ENCODE results near the gene NDOR1.

NDOR1 gene

GRCh38 chr9:137205126-137206069, at the start of gene NDOR1, which contains the start of gene TMEM203:
TSS of gene NDOR1 (plus strand) at chr9:137205700. CDS start at chr9:137205778, 78 bp downstream.
TSS of gene TMEM203 (minus strand) at chr9:137205648. CDS start at chr9:137205414, 234 bp downstream.
- peak; percentile 79 for DNase-seq

- no peak for DNase-seq
Observed at GRCh38 chr9:137156567-137157375, 48.7 kb upstream of the NDOR1 start.

- no peak for DNase-seq
Observed at GRCh38 chr9:137157618-137158415, 47.7 kb upstream of the NDOR1 start.

GRCh38 chr9:137158625-137159024, 46.9 kb upstream of the NDOR1 start:
- no peak for DNase-seq

GRCh38 chr9:137159105-137160053, 46.1 kb upstream of the NDOR1 start:
- no peak for DNase-seq

DNA sequence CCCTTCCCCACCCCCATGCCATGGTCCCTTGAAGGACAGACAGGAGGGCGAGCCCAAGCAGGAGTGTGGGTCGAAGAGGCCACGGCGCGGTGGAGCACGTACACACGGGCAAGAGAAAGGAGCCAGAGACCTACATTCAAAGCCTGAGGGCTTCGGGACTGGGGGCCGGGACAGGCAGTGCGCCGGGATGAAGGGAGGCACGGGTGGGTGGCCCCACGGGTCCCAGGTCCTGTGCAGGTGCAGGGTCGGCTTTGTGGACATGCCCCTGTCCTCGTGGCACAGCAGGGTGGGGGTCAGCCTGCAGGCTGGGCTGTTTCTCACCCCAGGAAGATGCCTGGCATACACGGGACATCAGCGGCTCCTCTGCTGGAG, 45.5 kb upstream of the NDOR1 start:
- no peak for DNase-seq

GRCh38 chr9:137160716-137161557, 44.6 kb upstream of the NDOR1 start:
- no peak for DNase-seq

DNA sequence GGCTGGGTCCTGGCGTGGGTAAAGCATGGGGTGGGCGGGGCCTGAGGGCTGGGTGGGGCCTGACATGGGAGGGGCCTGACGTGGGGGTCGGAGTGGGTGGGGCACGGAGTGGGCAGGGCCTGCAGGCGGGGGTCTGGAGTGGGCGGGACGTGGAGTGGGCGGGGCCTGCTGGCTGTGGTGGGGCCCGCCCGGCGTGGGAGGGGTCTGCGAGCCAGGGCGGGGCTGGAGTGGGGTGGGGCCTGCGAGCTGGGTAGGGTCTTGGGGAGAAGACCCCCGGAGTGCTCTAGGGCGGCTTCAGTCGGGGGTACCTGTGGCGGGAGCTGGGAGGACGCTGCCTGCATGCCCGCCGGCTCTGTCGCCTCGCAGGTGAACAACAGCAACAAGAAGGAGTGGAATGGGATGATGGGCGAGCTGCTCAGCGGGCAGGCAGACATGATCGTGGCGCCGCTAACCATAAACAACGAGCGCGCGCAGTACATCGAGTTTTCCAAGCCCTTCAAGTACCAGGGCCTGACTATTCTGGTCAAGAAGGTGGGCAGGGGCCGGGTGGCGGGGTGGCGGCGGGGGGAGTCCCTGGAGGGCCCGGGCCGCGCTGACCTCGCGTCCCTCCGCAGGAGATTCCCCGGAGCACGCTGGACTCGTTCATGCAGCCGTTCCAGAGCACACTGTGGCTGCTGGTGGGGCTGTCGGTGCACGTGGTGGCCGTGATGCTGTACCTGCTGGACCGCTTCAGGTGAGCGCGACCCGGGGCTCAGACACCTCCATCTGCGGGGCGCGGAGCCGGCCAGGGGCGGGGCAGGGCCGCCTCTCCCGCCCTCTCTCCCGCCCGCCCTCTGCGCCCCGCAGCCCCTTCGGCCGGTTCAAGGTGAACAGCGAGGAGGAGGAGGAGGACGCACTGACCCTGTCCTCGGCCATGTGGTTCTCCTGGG, 43.7 kb upstream of the NDOR1 start:
- no peak for DNase-seq

- DNase-seq: no peak
Observed at GRCh38 chr9:137162505-137163364, 42.8 kb upstream of the NDOR1 start.

DNA sequence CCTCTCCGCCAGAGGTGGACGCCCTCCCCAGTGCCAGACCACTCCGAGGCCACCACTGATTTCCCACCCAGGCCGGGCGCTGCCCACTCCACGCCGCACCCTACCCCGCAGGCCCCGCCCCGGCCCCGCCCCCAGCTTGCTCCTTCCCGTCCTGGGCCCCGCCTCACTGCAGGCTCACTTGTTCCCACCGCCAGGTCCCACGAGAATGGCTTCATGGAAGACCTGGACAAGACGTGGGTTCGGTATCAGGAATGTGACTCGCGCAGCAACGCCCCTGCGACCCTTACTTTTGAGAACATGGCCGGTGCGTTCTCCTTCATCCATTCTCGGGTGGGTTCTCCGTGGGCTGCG, 42.2 kb upstream of the NDOR1 start:
- DNase-seq: no peak

GRCh38 chr9:137163805-137164204, 41.7 kb upstream of the NDOR1 start:
- no peak for DNase-seq

- no peak for DNase-seq
Observed at GRCh38 chr9:137164370-137165249, 40.9 kb upstream of the NDOR1 start.

DNA sequence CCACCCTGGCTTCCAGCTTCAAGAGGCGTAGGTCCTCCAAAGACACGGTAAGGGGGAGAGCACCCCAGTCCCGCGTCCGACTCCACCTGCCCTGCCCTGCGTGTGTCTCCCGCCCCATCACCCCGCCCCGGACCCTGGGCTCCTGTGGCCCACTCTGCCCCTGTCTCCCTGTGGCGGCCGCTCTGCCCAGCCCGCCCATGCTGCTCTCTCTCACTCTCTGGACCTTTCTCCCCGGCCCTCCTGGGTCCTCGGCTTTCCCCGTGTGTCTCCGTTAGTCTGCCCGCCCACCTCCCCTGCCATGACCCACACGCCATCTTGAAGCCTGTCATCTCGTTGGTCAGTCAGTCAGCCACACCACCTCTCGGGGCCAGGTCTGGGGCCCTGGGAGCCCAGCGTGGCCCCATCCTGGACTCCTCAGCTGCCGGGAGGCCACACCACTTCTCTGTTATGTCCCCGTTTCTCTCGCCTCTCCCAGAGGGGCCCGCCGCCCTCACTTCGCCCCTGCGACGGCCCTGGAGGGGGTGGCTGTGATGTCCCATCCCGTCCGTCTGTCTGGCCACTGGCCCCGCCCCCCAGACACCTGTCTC, 40.2 kb upstream of the NDOR1 start:
- no peak for DNase-seq

DNA sequence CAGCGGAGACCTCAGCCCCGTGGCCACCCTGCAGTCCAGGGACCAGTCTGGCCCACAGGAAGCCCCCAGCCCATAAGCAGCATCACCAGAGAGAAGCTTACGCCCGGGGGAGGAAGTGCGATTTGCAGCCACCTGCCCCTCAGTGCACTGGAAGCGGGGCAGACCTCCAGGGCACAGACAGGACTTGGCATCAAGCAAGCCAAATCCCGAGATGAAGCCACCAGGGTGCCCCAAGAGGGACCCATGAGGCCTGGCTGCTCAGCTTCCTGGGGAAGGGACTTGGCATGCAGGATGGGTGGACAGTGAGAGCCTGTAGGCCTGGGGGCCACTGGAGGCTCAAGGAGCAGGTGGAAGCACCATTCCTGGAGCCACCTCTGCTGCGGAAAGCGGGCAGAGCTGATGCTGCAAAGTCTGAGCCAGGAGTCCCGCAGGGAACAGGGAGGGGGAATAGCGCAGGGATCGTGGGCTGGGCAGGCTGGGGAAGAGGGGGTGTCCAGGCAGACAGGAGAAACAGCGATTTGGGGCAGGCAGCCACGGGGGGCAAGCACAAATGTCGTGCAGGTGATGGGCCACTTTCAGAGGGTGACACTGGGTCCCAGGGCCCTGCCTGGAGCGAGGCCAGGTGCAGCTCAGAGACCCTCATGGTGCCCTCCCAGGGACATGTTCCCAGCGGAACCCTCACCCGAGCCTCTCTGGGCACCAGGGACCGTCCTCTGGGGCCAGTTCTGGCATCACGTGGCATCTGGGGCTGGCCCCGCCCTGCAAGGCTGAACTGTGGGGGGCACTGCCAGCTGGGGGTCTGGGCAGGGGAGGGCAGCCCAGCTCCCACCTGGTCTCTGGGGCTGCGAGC, 38.9 kb upstream of the NDOR1 start:
- no peak for DNase-seq

DNA sequence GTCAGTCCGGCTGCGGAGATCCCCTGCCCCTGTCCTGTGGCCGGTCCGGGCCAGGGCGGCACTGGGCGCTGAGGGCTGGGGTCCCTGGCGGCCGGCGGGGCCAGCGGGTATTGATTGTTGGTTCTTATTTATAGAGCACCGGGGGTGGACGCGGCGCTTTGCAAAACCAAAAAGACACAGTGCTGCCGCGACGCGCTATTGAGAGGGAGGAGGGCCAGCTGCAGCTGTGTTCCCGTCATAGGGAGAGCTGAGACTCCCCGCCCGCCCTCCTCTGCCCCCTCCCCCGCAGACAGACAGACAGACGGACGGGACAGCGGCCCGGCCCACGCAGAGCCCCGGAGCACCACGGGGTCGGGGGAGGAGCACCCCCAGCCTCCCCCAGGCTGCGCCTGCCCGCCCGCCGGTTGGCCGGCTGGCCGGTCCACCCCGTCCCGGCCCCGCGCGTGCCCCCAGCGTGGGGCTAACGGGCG, 38.2 kb upstream of the NDOR1 start:
- no peak for DNase-seq
